ENCODE results near the gene LTBP2.

LTBP2 gene

GRCh38 chr14:74587363-74587707 is 24.7 kb downstream of the LTBP2 start:
- no peak for DNase-seq

- no peak for DNase-seq
Observed at GRCh38 chr14:74586681-74587362, 25.2 kb downstream of the LTBP2 start.

GRCh38 chr14:74585406-74586335 is 26.4 kb downstream of the LTBP2 start:
- no peak for DNase-seq

GRCh38 chr14:74584951-74585350 is 27.1 kb downstream of the LTBP2 start:
- DNase-seq: no peak

- no peak for DNase-seq
Observed at GRCh38 chr14:74583689-74584434, 28.2 kb downstream of the LTBP2 start.

- no peak for DNase-seq
Observed at GRCh38 chr14:74582910-74583581, 29.0 kb downstream of the LTBP2 start.

GRCh38 chr14:74580275-74580672 is 31.8 kb downstream of the LTBP2 start:
- DNase-seq: no peak

GRCh38 chr14:74579447-74580274 is 32.4 kb downstream of the LTBP2 start:
- no peak for DNase-seq

- DNase-seq: no peak
Observed at GRCh38 chr14:74578479-74578878, 33.6 kb downstream of the LTBP2 start.

GRCh38 chr14:74577948-74578275 is 34.1 kb downstream of the LTBP2 start:
- no peak for DNase-seq

- DNase-seq: no peak
Observed at GRCh38 chr14:74577247-74577947, 34.6 kb downstream of the LTBP2 start.

GRCh38 chr14:74575936-74576335 is 36.1 kb downstream of the LTBP2 start:
- no peak for DNase-seq

GRCh38 chr14:74575507-74575906 is 36.5 kb downstream of the LTBP2 start:
- DNase-seq: no peak

GRCh38 chr14:74574706-74575105 is 37.3 kb downstream of the LTBP2 start:
- no peak for DNase-seq

- no peak for DNase-seq
Observed at GRCh38 chr14:74574090-74574433, 38.0 kb downstream of the LTBP2 start.

GRCh38 chr14:74573421-74574089 is 38.5 kb downstream of the LTBP2 start:
- no peak for DNase-seq

GRCh38 chr14:74572726-74573301 is 39.2 kb downstream of the LTBP2 start:
- no peak for DNase-seq

GRCh38 chr14:74571901-74572725 is 39.9 kb downstream of the LTBP2 start:
- no peak for DNase-seq

- DNase-seq: no peak
Observed at GRCh38 chr14:74571441-74571841, 40.6 kb downstream of the LTBP2 start.

GRCh38 chr14:74570696-74571095 is 41.3 kb downstream of the LTBP2 start:
- DNase-seq: no peak
